Stimulated activated CD4-positive, alpha-beta T cell treated with anti-CD3 and anti-CD28 coated beads, Interleukin-15, amount 100 ng/mL, for 1 hour (primary cell): ENCODE results near the gene STOML1.
A peak's percentile ranks its signal among the peaks of the same experiment; 100 is the strongest.

Experiments
- DNase-seq, 2 donors: peaks; one replicate each; pipeline ENCODE4 v3.0.0-alpha.2; 2020; ENCODE audit warnings: low read depth in 1 of 2, low spot score in 1 of 2

The STOML1 gene

GRCh38 chr15:73991726-73992593 is at the start of gene STOML1:
TSS of gene STOML1 (minus strand) at chr15:73992295. CDS start at chr15:73992223, 72 bp downstream.
- DNase-seq, result peak; percentile 91 to 99

- DNase-seq, result no peak
These were observed 49.2 kb upstream of the STOML1 start for GRCh38 chr15:74041311-74041756.

- no peak for DNase-seq
These were observed 48.2 kb upstream of the STOML1 start for GRCh38 chr15:74040109-74040850.

- DNase-seq, result no peak
These were observed 47.5 kb upstream of the STOML1 start for GRCh38 chr15:74039656-74040010.

GRCh38 chr15:74038707-74039655 is 46.9 kb upstream of the STOML1 start:
- DNase-seq, result no peak

- DNase-seq, result no peak
These were observed 45.3 kb upstream of the STOML1 start for GRCh38 chr15:74037171-74038117.

GRCh38 chr15:74036271-74037170 is 44.4 kb upstream of the STOML1 start:
- DNase-seq, result no peak

GRCh38 chr15:74035121-74036017 is 43.3 kb upstream of the STOML1 start:
- no peak for DNase-seq

- no peak for DNase-seq
These were observed 42.2 kb upstream of the STOML1 start for GRCh38 chr15:74034206-74034755.

- no peak for DNase-seq
These were observed 40.8 kb upstream of the STOML1 start for GRCh38 chr15:74032606-74033561.

- no peak for DNase-seq
These were observed 40.0 kb upstream of the STOML1 start for GRCh38 chr15:74032046-74032445.

GRCh38 chr15:74028646-74029045 is 36.6 kb upstream of the STOML1 start:
- no peak for DNase-seq

- DNase-seq, result no peak
These were observed 35.6 kb upstream of the STOML1 start for GRCh38 chr15:74027688-74028087.

GRCh38 chr15:74025436-74025835 is 33.3 kb upstream of the STOML1 start:
- no peak for DNase-seq

- DNase-seq, result no peak
These were observed 32.6 kb upstream of the STOML1 start for GRCh38 chr15:74024687-74025086.

- no peak for DNase-seq
These were observed 30.8 kb upstream of the STOML1 start for GRCh38 chr15:74022706-74023470.
